Measurements from ENCODE around the gene KIF22. TPM values are rescaled to one million over a fixed set of nuclear protein-coding genes. Genes with fewer than 3 reads are reported as not detected.

Gene KIF22
- 10 to 100 TPM; 73.4 to 96.0 (median 86.5) TPM for total RNA-seq
- total RNA-seq (2013) = 36.1 TPM

GRCh38 chr16:29790183-29790948, at the start of gene KIF22:
TSS of gene KIF22 (plus strand) at chr16:29790751. CDS start at chr16:29790760, 9 bp downstream.
- Mint-ChIP-seq H3K9me3 (no peaks in the 10 kb centered on the region), H3K27ac (peak within 1 kb of the TSS; percentile 92), H3K4me1 (peaks cover 43% of the 10 kb centered on the region in 2 donors), H3K36me3 (no peaks in the 10 kb centered on the region), H3K4me3 (peak within 1 kb of the TSS; percentile 96), H3K27me3 (ENCODE audit: low read depth in 2 of 2) (no peaks in the 10 kb centered on the region)
- H3K27me3 ChIP-seq (ENCODE audit: control insufficient read depth, insufficient read depth, low read length) = no peaks in the 10 kb centered on the region
- WGBS (ENCODE audit: insufficient coverage) = under 1% methylated on average over 67 of the region's 67 CpGs
- ATAC-seq (peak; percentile 92 to 97 (median 93)), DNase-seq (peak; percentile 99 to 100)
- H3K9me3 ChIP-seq (ENCODE audit: control insufficient read depth, insufficient read depth, low read length) = no peaks in the 10 kb centered on the region
- peak within 1 kb of the TSS; percentile 82 for H3K27ac ChIP-seq (ENCODE audit: low read length)
- intact Hi-C loops (cut with micrococcal nuclease) = loop anchor here (1.0 to 2.0 kb wide), 4 partner anchors 15 to 89 kb away; partner anchors contain the start of gene PAGR1
- TF ChIP-seq, protein P1, sequence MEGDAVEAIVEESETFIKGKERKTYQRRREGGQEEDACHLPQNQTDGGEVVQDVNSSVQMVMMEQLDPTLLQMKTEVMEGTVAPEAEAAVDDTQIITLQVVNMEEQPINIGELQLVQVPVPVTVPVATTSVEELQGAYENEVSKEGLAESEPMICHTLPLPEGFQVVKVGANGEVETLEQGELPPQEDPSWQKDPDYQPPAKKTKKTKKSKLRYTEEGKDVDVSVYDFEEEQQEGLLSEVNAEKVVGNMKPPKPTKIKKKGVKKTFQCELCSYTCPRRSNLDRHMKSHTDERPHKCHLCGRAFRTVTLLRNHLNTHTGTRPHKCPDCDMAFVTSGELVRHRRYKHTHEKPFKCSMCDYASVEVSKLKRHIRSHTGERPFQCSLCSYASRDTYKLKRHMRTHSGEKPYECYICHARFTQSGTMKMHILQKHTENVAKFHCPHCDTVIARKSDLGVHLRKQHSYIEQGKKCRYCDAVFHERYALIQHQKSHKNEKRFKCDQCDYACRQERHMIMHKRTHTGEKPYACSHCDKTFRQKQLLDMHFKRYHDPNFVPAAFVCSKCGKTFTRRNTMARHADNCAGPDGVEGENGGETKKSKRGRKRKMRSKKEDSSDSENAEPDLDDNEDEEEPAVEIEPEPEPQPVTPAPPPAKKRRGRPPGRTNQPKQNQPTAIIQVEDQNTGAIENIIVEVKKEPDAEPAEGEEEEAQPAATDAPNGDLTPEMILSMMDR (IDR thresholded peaks at IDR 0.05) = peak; percentile 79
- H3K4me1 ChIP-seq (ENCODE audit: control insufficient read depth, insufficient read depth, low read length) = peaks cover 34% of the 10 kb centered on the region
- no peaks in the 10 kb centered on the region for H3K36me3 ChIP-seq (ENCODE audit: control insufficient read depth, insufficient read depth, low read length)
- peak within 1 kb of the TSS; percentile 99 for H3K4me3 ChIP-seq (ENCODE audit: low read length)

GRCh38 chr16:29742683-29743275, 47.8 kb upstream of the KIF22 start:
- ATAC-seq (no peak), DNase-seq (peak in 1 of 2 donors; percentile 36)
- 79% methylated on average over 7 of the region's 7 CpGs for WGBS (ENCODE audit: insufficient coverage)
- H3K36me3 Mint-ChIP-seq = no peaks in the 10 kb centered on the region
- peaks cover 36% of the 10 kb centered on the region for H3K36me3 ChIP-seq (ENCODE audit: control insufficient read depth, insufficient read depth, low read length)
- H3K4me3 ChIP-seq (ENCODE audit: low read length) = no peak overlapping the region
- H3K4me1 Mint-ChIP-seq = peaks cover 72 to 92% of the 10 kb centered on the region in 2 donors
- TF ChIP-seq, protein P1 (IDR thresholded peaks at IDR 0.05) = no peak
- H3K9me3 Mint-ChIP-seq = no peaks in the 10 kb centered on the region
- H3K27ac ChIP-seq (ENCODE audit: low read length) = peak overlapping the region; percentile 100
- H3K27me3 ChIP-seq (ENCODE audit: control insufficient read depth, insufficient read depth, low read length) = no peaks in the 10 kb centered on the region
- no peaks in the 10 kb centered on the region for H3K9me3 ChIP-seq (ENCODE audit: control insufficient read depth, insufficient read depth, low read length)
- intact Hi-C loops (cut with micrococcal nuclease) = loop anchor here (10.0 kb wide), 1 partner anchor 78 kb away; the partner anchor contains the start of gene SPN
- peak overlapping the region; percentile 99 for H3K27ac Mint-ChIP-seq
- peak overlapping the region; percentile 100 for H3K4me3 Mint-ChIP-seq
- H3K27me3 Mint-ChIP-seq (ENCODE audit: low read depth in 2 of 2) = no peaks in the 10 kb centered on the region
- H3K4me1 ChIP-seq (ENCODE audit: control insufficient read depth, insufficient read depth, low read length) = peaks cover 90% of the 10 kb centered on the region

GRCh38 chr16:29743475-29743826, 47.1 kb upstream of the KIF22 start:
- intact Hi-C loops (cut with micrococcal nuclease) = loop anchor here (10.0 kb wide), 1 partner anchor 79 kb away; the partner anchor contains the start of gene SPN
- peak overlapping the region; percentile 100 for H3K4me3 Mint-ChIP-seq
- Histone ChIP-seq H3K36me3 (ENCODE audit: control insufficient read depth, insufficient read depth, low read length) (peaks cover 36% of the 10 kb centered on the region), H3K9me3 (ENCODE audit: control insufficient read depth, insufficient read depth, low read length) (no peaks in the 10 kb centered on the region), H3K4me1 (ENCODE audit: control insufficient read depth, insufficient read depth, low read length) (peaks cover 86% of the 10 kb centered on the region), H3K27ac (ENCODE audit: low read length) (peak overlapping the region; percentile 100), H3K27me3 (ENCODE audit: control insufficient read depth, insufficient read depth, low read length) (no peaks in the 10 kb centered on the region), H3K4me3 (ENCODE audit: low read length) (peak overlapping the region; percentile 100)
- no peaks in the 10 kb centered on the region for H3K9me3 Mint-ChIP-seq
- DNase-seq = no peak
- H3K27ac Mint-ChIP-seq = peak overlapping the region; percentile 99
- peaks cover 65 to 89% of the 10 kb centered on the region in 2 donors for H3K4me1 Mint-ChIP-seq
- ATAC-seq = no peak
- no peaks in the 10 kb centered on the region for H3K27me3 Mint-ChIP-seq (ENCODE audit: low read depth in 2 of 2)
- no peaks in the 10 kb centered on the region for H3K36me3 Mint-ChIP-seq
- TF ChIP-seq, protein P1 (IDR thresholded peaks at IDR 0.05) = no peak
- WGBS (ENCODE audit: insufficient coverage) = 60% methylated on average over 5 of the region's 5 CpGs
